AG04449 (cell line): Measurements from ENCODE around the gene COL4A1.

Source experiments
- CTCF ChIA-PET: fragments of 350-600 bp; formaldehyde crosslinking; extraction: SDS; loops from one replicate; lab custom pipeline; 2021; ENCODE audit warnings: antibody characterized with exemption; lab: Yijun Ruan, JAX
- POLR2A ChIA-PET: fragments of 400-600, 350-600 bp; formaldehyde crosslinking; extraction: SDS; loops from one replicate; lab custom pipeline; 2020; ENCODE audit warnings: antibody characterized with exemption, inconsistent platforms; lab: Yijun Ruan, JAX
- DNase-seq: peaks from one replicate; pipeline ENCODE4 v3.0.0-alpha.2; 2010; ENCODE audit warnings: low read depth, low spot score
- H3K4me3 ChIP-seq: 2 replicates; pipeline ENCODE4 v1.5.1; 2011; ENCODE audit warnings: low read depth, mild to moderate bottlenecking, control low read depth, low read length
- TF ChIP-seq, protein P1 (sequence below): IDR thresholded peaks from one replicate; pipeline ENCODE4 v1.5.1; 2011; ENCODE audit warnings: mild to moderate bottlenecking, moderate library complexity, low read length, control low read depth, inconsistent platforms; ENCODE audit not compliant: insufficient read depth; ENCODE audit errors: missing control alignments

Gene COL4A1

GRCh38 chr13:110262508-110263291 lies 44.3 kb downstream of the COL4A1 start:
- CTCF ChIA-PET = interaction anchor here (3.4 to 4.6 kb wide), 2 partner anchors 13 to 16 kb away, joined by 20 to 21 read pairs; no protein-coding TSS in a partner anchor

GRCh38 chr13:110262082-110262436 lies 44.9 kb downstream of the COL4A1 start:
- POLR2A ChIA-PET = no interaction called here
- no peak overlapping the region for H3K4me3 ChIP-seq
- TF ChIP-seq, protein P1, sequence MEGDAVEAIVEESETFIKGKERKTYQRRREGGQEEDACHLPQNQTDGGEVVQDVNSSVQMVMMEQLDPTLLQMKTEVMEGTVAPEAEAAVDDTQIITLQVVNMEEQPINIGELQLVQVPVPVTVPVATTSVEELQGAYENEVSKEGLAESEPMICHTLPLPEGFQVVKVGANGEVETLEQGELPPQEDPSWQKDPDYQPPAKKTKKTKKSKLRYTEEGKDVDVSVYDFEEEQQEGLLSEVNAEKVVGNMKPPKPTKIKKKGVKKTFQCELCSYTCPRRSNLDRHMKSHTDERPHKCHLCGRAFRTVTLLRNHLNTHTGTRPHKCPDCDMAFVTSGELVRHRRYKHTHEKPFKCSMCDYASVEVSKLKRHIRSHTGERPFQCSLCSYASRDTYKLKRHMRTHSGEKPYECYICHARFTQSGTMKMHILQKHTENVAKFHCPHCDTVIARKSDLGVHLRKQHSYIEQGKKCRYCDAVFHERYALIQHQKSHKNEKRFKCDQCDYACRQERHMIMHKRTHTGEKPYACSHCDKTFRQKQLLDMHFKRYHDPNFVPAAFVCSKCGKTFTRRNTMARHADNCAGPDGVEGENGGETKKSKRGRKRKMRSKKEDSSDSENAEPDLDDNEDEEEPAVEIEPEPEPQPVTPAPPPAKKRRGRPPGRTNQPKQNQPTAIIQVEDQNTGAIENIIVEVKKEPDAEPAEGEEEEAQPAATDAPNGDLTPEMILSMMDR = no peak
- DNase-seq = no peak
- CTCF ChIA-PET = interaction anchor here (3.4 to 4.6 kb wide), 2 partner anchors 13 to 15 kb away, joined by 20 to 21 read pairs; no protein-coding TSS in a partner anchor

More at GRCh38 chr13:110262508-110263291, 44.3 kb downstream of the COL4A1 start:
- DNase-seq = no peak
- TF ChIP-seq, protein P1 = no peak
- no peak overlapping the region for H3K4me3 ChIP-seq
- POLR2A ChIA-PET = no interaction called here

DNA sequence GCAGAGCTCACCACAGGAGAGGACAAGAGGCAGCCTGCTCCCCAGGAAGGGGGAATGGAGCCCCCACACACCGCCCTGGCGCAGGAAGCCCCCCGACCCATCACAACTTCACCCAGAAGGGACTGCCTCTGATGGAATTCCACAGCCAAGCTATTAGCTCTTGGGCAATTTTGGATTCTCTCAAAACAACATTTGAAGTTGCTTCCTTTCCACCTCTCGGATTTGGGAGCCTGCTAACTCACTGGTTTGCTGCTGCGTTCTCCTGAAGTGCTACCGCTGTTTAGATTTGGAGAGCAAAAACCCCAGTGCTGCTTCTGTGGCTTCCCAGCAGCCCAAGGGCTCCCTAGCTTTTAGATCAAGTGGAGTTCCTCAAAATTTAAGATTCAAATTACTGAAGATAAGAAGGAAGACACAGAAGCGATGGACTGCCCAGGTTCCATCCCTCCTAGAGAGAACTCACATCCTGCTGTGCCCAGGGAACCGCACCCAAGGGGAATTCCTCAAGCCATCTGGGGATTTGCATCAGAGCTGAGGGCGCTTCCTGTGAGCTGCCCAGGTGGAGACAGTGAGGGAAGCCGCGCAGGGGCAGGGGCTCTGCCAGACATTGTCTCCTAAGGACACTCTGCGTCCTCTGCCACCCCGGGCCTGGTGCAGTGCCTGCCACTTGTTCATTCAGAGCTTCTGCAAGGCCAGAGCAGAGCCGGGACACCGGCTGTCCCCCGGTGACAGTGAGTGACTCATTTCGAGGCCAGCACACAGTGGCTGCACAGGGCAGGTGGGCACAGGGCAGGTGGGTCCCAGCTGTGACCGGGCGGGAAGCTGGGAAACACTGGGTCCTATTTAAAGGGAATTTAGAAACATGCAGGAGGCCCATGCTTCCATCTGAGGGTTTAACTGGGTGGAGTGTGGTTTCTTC lies 45.5 kb downstream of the COL4A1 start:
- no peak for DNase-seq
- POLR2A ChIA-PET = no interaction called here
- TF ChIP-seq, protein P1 = no peak
- H3K4me3 ChIP-seq = no peak overlapping the region
- CTCF ChIA-PET = interaction anchor here (3.4 to 4.6 kb wide), 2 partner anchors 14 to 15 kb away, joined by 20 to 21 read pairs; no protein-coding TSS in a partner anchor

DNA sequence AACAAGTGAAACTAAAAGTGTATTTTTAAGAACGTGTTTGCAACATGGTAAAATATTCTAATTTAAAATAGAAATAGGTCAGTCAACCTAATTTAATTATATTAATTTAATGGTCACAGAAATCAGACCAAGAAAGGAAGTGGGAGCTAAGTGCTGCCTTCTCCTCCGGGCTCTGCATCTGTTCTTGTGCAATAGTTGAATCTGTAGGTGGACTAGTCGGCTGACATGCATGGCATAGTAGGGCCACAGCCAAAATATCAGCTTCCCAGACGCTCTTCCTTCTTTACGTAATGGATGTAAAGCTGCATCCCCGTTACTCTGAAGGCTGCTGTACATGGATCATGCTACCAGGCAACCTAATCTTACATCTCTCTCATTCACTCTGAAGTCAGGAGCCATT lies 47.3 kb downstream of the COL4A1 start:
- CTCF ChIA-PET = interaction anchor here (1.0 to 4.2 kb wide), 7 partner anchors 10 to 140 kb away, joined by 3 to 18 read pairs (median 4); no protein-coding TSS in a partner anchor
- TF ChIP-seq, protein P1 = no peak
- DNase-seq = no peak
- POLR2A ChIA-PET = no interaction called here
- H3K4me3 ChIP-seq = no peak overlapping the region

DNA sequence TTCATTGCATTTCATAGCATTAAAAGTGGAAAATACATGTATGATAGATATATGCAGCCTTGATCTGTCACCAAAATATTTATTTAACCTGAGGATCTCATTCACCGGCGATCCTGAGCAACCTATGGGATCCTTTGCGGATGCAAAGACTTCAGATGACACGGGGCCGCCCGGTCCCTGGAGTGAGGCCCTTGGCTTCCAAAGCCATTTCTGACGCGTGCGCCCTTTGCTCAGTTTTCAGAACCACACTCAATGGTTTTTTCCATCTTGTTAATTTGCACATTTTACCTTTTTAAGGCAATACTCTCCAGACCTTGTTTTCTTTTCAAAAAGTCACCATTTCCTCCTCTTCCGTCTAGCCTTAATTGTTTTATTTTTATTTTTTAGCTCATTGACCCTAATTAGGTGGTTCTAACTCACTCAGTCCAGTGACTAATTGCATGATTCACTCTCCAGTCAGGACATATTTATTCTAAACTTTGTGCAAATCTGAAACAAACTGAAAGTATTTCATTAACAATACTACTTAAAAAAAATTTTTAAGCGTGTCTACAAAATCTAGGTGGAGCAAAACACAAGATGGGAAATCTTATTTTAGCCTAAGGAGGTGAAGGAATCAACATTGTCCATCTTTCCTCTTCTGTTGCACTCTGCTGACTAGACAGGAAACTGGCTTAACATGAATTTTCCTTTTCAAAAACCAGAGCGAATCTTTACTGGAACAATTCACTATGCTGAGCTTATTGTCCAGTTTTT lies 47.9 kb downstream of the COL4A1 start:
- CTCF ChIA-PET = interaction anchor here (1.0 to 4.2 kb wide), 7 partner anchors 10 to 141 kb away, joined by 3 to 18 read pairs (median 4); no protein-coding TSS in a partner anchor
- no peak overlapping the region for H3K4me3 ChIP-seq
- POLR2A ChIA-PET = interaction anchor here (0.6 kb wide), 1 partner anchor 47 kb away, joined by 3 read pairs; no protein-coding TSS in a partner anchor
- TF ChIP-seq, protein P1 = no peak
- DNase-seq = no peak
